CD4-positive, alpha-beta T cell treated with Interferon gamma for 1 hour (primary cell): Measurements from ENCODE around the gene NBL1.

Experiments
- DNase-seq: peaks from one replicate; pipeline ENCODE4 v3.0.0-alpha.2; 2020

The NBL1 gene

DNA sequence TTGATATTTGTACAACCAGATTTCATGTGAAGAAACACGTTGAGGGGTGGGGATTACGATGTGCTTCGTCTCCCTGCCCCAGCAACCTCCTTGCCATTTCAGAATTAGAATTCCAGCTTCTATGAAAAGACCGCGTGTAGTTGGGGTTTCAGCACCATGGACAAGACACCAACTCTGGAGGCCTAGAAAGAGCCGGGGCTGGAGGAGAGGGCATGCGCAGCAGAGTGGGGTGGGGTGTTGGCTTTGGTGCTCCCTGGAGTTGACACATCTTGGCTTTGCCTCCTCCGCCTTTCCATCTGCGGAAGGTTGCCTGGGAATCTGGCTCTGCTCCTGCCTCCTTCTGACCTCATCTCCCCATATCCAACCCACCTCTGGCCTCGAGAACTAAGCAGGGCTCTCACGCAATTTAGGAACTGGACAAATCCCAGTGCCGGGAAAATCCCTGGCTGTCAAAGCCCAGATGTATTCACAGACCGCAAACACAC is 32.4 kb downstream of the NBL1 start:
- DNase-seq, result no peak

DNA sequence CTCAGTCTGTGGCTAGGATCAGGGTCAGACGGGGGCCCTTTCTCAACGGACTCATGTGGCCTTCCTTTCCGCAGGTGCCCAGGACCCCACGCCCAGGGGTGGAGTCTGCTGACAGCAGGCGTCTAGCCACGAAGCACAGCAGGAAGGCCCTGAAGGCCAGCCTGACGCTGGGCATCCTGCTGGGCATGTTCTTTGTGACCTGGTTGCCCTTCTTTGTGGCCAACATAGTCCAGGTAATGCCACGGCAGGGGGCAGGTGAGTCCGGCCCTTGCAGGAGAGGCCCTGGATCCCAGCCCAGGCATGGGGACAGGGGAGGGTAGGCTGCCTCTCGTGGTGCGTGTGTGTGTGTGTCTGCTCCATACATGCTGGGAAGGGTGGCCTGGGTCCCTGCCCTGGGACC is 34.4 kb downstream of the NBL1 start:
- no peak for DNase-seq

GRCh38 chr1:19678931-19679453 is 34.9 kb downstream of the NBL1 start:
- DNase-seq, result no peak

- no peak for DNase-seq
These were observed 35.6 kb downstream of the NBL1 start for GRCh38 chr1:19679691-19680090.

DNA sequence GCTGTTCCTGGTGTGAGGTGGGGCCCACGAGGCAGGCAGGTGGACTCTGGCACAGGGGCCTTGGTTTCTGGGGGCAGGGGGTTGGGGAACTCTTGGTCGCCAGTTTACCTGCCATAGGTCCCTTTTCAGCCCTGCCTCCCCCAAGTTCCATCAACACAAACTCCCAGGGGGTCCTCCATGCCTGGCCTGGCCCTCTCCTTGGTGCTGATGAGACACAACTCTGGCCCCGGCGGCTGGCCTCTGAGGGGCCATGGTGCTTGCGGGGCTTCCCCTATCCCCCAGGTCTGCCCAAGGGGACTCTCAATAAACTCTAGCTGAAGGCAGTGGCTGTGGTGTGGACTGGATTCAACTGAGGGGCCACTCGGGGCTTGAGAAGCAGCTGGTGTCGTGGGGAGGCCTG is 36.5 kb downstream of the NBL1 start:
- no peak for DNase-seq

- no peak for DNase-seq
These were observed 38.1 kb downstream of the NBL1 start for GRCh38 chr1:19682257-19682656.

GRCh38 chr1:19682901-19683300 is 38.8 kb downstream of the NBL1 start:
- no peak for DNase-seq

DNA sequence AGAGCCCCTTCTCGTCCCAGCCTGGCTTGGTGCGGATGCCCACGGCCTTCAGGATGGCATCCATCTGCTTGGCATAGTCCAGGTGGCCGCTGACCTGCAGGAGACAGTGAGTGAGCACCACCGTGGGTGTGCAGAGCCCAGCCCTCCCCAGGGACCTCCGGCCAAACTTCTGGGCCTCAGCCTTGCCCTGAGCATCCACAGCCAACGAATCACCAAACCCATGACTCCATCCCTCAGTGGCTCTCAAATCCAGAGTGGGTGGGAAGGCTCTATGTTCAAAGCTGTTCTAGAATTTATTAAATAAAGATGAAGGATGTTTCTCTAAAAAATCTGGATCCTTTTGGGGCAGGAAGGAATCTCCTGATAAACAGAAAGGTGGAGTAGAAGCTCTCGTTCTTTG is 39.2 kb downstream of the NBL1 start:
- no peak for DNase-seq

GRCh38 chr1:19684677-19685076 is 40.6 kb downstream of the NBL1 start:
- DNase-seq, result no peak

DNA sequence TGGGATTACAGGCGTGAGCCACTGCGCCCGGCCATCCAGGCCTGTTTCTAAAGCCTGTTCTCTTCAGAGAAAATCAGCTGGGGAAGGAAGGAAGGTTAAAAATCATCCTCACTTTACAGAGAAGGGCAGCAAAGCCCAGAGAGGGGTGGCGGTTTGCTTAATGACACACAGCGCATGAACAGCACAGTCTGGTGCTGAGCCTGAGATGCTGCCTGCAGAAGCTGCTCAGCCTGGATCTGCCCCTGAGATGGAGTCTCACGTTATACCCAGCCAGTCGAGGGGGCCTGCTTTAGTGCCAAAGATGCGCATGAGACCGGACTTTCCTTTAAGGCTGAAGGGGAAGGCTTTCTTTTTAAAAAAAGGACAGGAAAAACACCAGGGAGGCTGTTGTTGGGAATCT is 41.9 kb downstream of the NBL1 start:
- no peak for DNase-seq

GRCh38 chr1:19687414-19687813 is 43.3 kb downstream of the NBL1 start:
- no peak for DNase-seq

GRCh38 chr1:19688041-19688842 is 44.1 kb downstream of the NBL1 start:
- peak; percentile 52 for DNase-seq

DNA sequence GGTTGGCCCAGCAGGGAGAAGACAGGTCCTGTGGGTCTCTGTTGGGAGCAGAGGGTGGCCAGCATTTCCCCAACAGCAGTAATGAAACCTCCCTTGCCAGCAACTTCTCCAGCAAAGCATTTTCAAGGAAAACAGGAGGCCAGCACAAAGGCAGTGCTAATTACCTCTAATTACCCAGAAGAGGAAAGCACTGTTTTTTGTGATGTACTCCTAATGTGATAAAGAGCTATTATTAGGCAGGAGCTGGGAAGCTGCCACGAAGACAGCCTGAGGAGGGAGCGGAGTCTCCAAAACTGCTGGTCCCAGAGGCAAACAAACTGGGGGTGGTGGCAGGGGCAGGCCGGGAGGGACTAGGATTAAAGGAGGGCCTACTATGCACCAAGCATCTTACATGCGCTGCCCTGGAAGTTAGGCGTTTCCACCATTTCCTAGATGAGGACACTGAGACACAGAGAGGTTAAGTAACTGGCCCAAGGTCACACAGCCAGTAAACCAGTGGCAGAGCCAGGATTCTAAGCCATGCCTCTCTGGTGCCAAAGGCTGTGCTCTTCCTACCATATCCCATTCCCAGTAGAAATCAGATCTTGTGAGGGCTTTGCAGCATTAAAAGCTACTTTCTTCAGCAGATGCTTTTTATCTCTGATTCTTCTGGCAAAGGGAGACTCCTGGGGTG is 45.1 kb downstream of the NBL1 start:
- DNase-seq, result no peak

GRCh38 chr1:19689856-19690255 is 45.7 kb downstream of the NBL1 start:
- DNase-seq, result no peak

DNA sequence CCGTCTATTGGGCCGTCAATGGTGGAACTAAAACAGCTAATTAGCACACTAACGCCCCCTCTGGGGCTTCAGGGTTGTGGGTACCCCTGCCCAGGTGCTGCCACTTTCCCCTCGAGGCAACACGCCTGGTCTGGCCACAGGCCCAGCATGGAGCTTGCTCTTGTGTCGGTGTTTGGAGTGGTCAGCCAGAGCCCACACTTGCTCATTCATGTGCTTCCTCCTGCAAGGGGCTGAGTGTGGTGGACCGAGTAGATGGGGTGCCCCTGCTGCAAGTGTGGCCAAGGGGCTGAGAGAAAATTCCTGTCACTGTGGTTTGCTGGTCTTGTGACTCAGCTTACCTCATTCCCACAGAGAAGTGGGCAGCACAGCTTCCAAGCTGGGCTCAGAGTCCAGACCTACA is 46.2 kb downstream of the NBL1 start:
- DNase-seq, result no peak

DNA sequence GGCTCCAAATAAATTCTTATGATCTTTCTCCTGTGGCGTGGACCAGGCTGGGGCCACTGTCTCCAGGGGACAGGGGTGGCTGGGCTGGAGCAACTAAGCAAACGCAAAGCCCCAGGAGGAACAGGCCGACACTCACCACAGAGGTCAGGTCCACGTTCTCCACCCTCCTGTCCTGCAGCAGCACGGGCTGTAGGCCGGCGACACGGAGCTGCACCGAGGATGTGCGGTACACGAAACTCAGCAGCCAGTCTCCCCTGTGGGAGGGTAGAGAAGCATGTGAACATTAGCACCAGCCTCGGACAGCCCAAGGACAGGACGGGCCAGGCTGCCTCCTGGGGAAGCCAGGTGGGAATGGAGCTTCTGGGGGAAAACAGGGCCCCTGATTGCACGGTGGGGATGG is 50.2 kb downstream of the NBL1 start:
- no peak for DNase-seq

DNA sequence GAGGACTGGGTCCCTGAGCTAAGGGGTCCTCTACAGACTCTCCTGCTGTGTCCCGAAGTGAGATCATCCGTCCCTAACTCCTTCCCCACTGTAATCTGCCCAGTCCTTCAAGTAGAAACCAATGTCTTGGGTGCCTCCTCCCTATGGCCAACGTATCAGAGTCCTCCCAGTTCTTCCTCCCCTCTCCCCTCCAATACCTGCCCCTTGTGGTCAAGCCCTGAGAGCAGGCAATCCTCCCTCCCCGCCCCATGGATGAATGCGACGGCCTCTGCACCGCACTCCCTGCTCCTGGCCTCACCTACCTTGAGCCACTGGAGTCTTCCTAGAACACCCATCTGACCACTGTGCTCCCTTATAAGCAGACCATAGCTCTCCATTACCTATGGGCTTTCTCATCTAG is 51.7 kb downstream of the NBL1 start:
- no peak for DNase-seq

GRCh38 chr1:19696820-19697219 is 52.7 kb downstream of the NBL1 start:
- no peak for DNase-seq

DNA sequence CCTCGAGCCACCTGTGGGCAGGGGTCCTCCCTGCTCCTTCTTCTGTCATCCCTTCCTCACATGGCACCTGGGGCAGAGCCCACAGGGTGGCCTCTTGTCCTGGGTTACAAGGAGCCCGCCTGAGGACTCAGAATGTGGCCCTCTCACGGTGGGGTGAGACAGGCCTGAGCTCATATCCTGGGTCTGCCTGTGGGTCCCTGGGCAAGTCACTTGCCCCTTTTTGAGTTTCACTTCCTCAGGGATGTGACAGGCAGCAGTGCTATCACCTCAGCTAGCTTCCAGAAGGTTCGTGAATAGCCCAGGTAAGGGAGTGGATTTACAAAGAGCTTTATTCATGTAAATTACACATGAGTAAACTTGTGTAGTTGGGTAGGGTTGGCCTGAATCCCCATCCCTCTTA is 54.1 kb downstream of the NBL1 start:
- no peak for DNase-seq

DNA sequence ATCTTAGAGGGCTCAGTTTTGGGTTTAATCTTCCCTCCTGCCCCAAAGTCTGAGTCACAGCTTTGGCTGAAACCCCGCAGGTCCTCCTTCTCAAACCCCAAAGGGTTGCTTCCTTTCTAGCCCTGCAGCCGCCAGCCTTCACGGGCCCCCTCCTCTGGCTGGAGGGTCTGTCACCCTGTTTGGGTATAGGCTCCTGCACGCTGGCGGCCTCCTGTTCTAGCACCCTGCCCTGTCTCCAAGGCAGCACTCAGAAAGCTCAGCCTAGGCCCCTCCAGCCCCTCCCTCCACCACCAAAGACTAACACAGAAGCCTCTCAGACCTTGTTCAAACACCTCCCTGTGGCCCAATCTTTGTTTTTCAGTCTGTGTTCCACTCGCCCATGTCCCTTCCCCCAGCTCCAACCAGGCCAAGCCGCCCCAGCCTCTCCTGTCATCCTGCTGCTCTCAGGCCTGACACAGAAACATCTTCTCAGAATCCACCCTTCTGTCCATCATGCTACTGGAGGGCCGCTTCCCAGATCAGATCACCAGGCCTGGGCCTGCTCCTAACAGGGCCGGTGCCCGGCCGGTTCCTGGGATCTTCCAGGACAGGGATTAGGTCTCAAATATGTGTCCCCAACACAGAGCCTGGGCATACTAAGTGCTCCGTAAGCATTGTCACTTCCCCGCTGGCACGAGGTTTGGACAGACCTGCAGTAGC is 56.1 kb downstream of the NBL1 start:
- DNase-seq, result no peak

DNA sequence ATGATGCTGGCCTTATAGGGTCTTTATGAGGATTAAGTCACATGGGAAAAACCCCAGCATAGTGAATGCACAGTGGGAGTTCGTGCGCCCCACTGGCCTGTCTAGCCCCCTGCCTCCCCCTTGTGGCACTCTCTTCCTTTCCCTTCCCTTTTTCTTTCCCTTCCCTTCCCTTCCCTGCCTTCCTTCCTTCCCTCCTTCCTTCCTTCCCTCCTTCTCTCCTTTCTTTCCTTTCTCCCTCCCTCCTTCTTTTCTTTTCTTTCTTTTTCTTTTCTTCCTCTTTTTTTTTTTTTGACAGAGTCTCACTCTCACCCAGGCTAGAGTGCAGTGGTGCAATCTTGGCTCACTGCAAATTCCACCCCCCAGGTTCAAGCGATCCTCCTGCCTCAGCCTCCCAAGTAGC is 59.2 kb downstream of the NBL1 start:
- no peak for DNase-seq

- peak; percentile 45 for DNase-seq
These were observed 60.4 kb downstream of the NBL1 start for GRCh38 chr1:19704247-19705113.

GRCh38 chr1:19705464-19705863 is 61.4 kb downstream of the NBL1 start:
- no peak for DNase-seq
